ENCODE measurements around the gene CCT5.

CCT5 gene

GRCh38 chr5:10249948-10250805 is at the start of gene CCT5:
TSS of gene CCT5 (plus strand) at chr5:10250280. CDS start at chr5:10250341, 61 bp downstream.
- peak; percentile 94 for DNase-seq (ENCODE audit: low spot score)

- peak; percentile 59 for DNase-seq (ENCODE audit: low spot score)
These were observed 48.7 kb upstream of the CCT5 start for GRCh38 chr5:10201223-10201868.

GRCh38 chr5:10202089-10202910 is 47.8 kb upstream of the CCT5 start:
- DNase-seq (ENCODE audit: low spot score), result peak; percentile 30

GRCh38 chr5:10209004-10209403 is 41.1 kb upstream of the CCT5 start:
- DNase-seq (ENCODE audit: low spot score), result no peak

GRCh38 chr5:10213316-10213715 is 36.8 kb upstream of the CCT5 start:
- no peak for DNase-seq (ENCODE audit: low spot score)

- DNase-seq (ENCODE audit: low spot score), result no peak
These were observed 36.0 kb upstream of the CCT5 start for GRCh38 chr5:10214041-10214440.

- no peak for DNase-seq (ENCODE audit: low spot score)
These were observed 34.7 kb upstream of the CCT5 start for GRCh38 chr5:10215366-10215765.

GRCh38 chr5:10216107-10216506 is 34.0 kb upstream of the CCT5 start:
- DNase-seq (ENCODE audit: low spot score), result no peak

- no peak for DNase-seq (ENCODE audit: low spot score)
These were observed 31.4 kb upstream of the CCT5 start for GRCh38 chr5:10218658-10219057.

- no peak for DNase-seq (ENCODE audit: low spot score)
These were observed 31.0 kb upstream of the CCT5 start for GRCh38 chr5:10219068-10219467.

- DNase-seq (ENCODE audit: low spot score), result no peak
These were observed 29.8 kb upstream of the CCT5 start for GRCh38 chr5:10220248-10220647.

GRCh38 chr5:10222326-10222725 is 27.8 kb upstream of the CCT5 start:
- no peak for DNase-seq (ENCODE audit: low spot score)

GRCh38 chr5:10227379-10227778 is 22.7 kb upstream of the CCT5 start:
- no peak for DNase-seq (ENCODE audit: low spot score)

- DNase-seq (ENCODE audit: low spot score), result no peak
These were observed 21.8 kb upstream of the CCT5 start for GRCh38 chr5:10228288-10228687.

GRCh38 chr5:10229306-10230048 is 20.6 kb upstream of the CCT5 start:
- no peak for DNase-seq (ENCODE audit: low spot score)

GRCh38 chr5:10232386-10232785 is 17.7 kb upstream of the CCT5 start:
- no peak for DNase-seq (ENCODE audit: low spot score)

- no peak for DNase-seq (ENCODE audit: low spot score)
These were observed 17.1 kb upstream of the CCT5 start for GRCh38 chr5:10233011-10233410.

GRCh38 chr5:10233505-10233904 is 16.6 kb upstream of the CCT5 start:
- DNase-seq (ENCODE audit: low spot score), result peak; percentile 39

- no peak for DNase-seq (ENCODE audit: low spot score)
These were observed 14.7 kb upstream of the CCT5 start for GRCh38 chr5:10235350-10235749.

GRCh38 chr5:10243660-10244240 is 6.3 kb upstream of the CCT5 start:
- DNase-seq (ENCODE audit: low spot score), result no peak

- DNase-seq (ENCODE audit: low spot score), result no peak
These were observed 5.6 kb upstream of the CCT5 start for GRCh38 chr5:10244342-10244944.

All from iPS-NIHi11 (cell line).